ENCODE measurements around the gene CCDC91. TPM values are rescaled to one million over a fixed set of nuclear protein-coding genes. Genes with fewer than 3 reads are reported as not detected.
"Not testable (repeated sequence)": the region's sequence is repeated elsewhere in the genome, so short reads cannot be mapped to it uniquely, and the experiment has no call there.

The CCDC91 gene
- total RNA-seq, 1 experiment from 2014 or later = 35.9 TPM

- Mint-ChIP-seq H3K27me3 (ENCODE audit: insufficient read depth, unreplicated experiment) (no peaks in the 10 kb centered on the region), H3K9me3 (ENCODE audit: unreplicated experiment) (no peaks in the 10 kb centered on the region), H3K27ac (ENCODE audit: low read depth, unreplicated experiment) (no peak overlapping the region), H3K36me3 (ENCODE audit: insufficient read depth, unreplicated experiment) (no peaks in the 10 kb centered on the region), H3K4me1 (ENCODE audit: insufficient read depth, unreplicated experiment) (no peaks in the 10 kb centered on the region), H3K4me3 (ENCODE audit: unreplicated experiment) (no peak overlapping the region)
- POLR2A ChIA-PET = no interaction called here
- intact Hi-C loops (cut with micrococcal nuclease) = no loop called here
- CTCF ChIA-PET = interaction anchor here (0.6 kb wide), 1 partner anchor 27 kb away, joined by 3 read pairs; no protein-coding TSS in a partner anchor
- TF ChIP-seq CTCF (IDR thresholded peaks at IDR 0.05; ENCODE audit: unreplicated experiment) = no peak
- peak; percentile 17 for DNase-seq (ENCODE audit: unreplicated experiment)
- BruUV-seq (replicated peaks) = no TSS peak
Observed at GRCh38 chr12:28378736-28379135, 188.5 kb downstream of the CCDC91 start.

GRCh38 chr12:28379779-28380178 lies 189.5 kb downstream of the CCDC91 start:
- H3K36me3 Mint-ChIP-seq (ENCODE audit: insufficient read depth, unreplicated experiment); H3K9me3 Mint-ChIP-seq (ENCODE audit: unreplicated experiment); H3K27ac Mint-ChIP-seq (ENCODE audit: low read depth, unreplicated experiment); DNase-seq (ENCODE audit: unreplicated experiment); H3K27me3 Mint-ChIP-seq (ENCODE audit: insufficient read depth, unreplicated experiment); BruUV-seq (replicated peaks); H3K4me1 Mint-ChIP-seq (ENCODE audit: insufficient read depth, unreplicated experiment); H3K4me3 Mint-ChIP-seq (ENCODE audit: unreplicated experiment); intact Hi-C loops (cut with micrococcal nuclease); POLR2A ChIA-PET; CTCF ChIA-PET: not testable (repeated sequence)

- Mint-ChIP-seq H3K27me3 (ENCODE audit: insufficient read depth, unreplicated experiment) (no peaks in the 10 kb centered on the region), H3K4me1 (ENCODE audit: insufficient read depth, unreplicated experiment) (no peaks in the 10 kb centered on the region), H3K9me3 (ENCODE audit: unreplicated experiment) (no peaks in the 10 kb centered on the region), H3K36me3 (ENCODE audit: insufficient read depth, unreplicated experiment) (peaks cover under 1% of the 10 kb centered on the region), H3K4me3 (ENCODE audit: unreplicated experiment) (no peak overlapping the region), H3K27ac (ENCODE audit: low read depth, unreplicated experiment) (no peak overlapping the region)
- BruUV-seq (replicated peaks) = no TSS peak
- DNase-seq (ENCODE audit: unreplicated experiment) = no peak
- no peak for TF ChIP-seq CTCF (IDR thresholded peaks at IDR 0.05; ENCODE audit: unreplicated experiment)
- ChIA-PET POLR2A (interaction anchor here (1.0 kb wide), 1 partner anchor 33 kb away, joined by 4 read pairs; no protein-coding TSS in a partner anchor), CTCF (no interaction called here)
- intact Hi-C loops (cut with micrococcal nuclease) = no loop called here
Observed at GRCh38 chr12:28383368-28383767, 193.1 kb downstream of the CCDC91 start.

GRCh38 chr12:28388879-28389278 lies 198.6 kb downstream of the CCDC91 start:
- TF ChIP-seq CTCF (IDR thresholded peaks at IDR 0.05; ENCODE audit: unreplicated experiment) = no peak
- DNase-seq (ENCODE audit: unreplicated experiment) = no peak
- BruUV-seq (replicated peaks) = no TSS peak
- Mint-ChIP-seq H3K27me3 (ENCODE audit: insufficient read depth, unreplicated experiment) (no peaks in the 10 kb centered on the region), H3K4me3 (ENCODE audit: unreplicated experiment) (no peak overlapping the region), H3K9me3 (ENCODE audit: unreplicated experiment) (no peaks in the 10 kb centered on the region), H3K4me1 (ENCODE audit: insufficient read depth, unreplicated experiment) (peaks cover 5% of the 10 kb centered on the region), H3K36me3 (ENCODE audit: insufficient read depth, unreplicated experiment) (peaks cover 14% of the 10 kb centered on the region), H3K27ac (ENCODE audit: low read depth, unreplicated experiment) (no peak overlapping the region)
- ChIA-PET POLR2A (no interaction called here), CTCF (no interaction called here)
- intact Hi-C loops (cut with micrococcal nuclease) = no loop called here

GRCh38 chr12:28390206-28390605 lies 199.9 kb downstream of the CCDC91 start:
- no peak for TF ChIP-seq CTCF (IDR thresholded peaks at IDR 0.05; ENCODE audit: unreplicated experiment)
- DNase-seq (ENCODE audit: unreplicated experiment) = no peak
- intact Hi-C loops (cut with micrococcal nuclease) = no loop called here
- Mint-ChIP-seq H3K9me3 (ENCODE audit: unreplicated experiment) (no peaks in the 10 kb centered on the region), H3K27me3 (ENCODE audit: insufficient read depth, unreplicated experiment) (no peaks in the 10 kb centered on the region), H3K27ac (ENCODE audit: low read depth, unreplicated experiment) (no peak overlapping the region), H3K4me1 (ENCODE audit: insufficient read depth, unreplicated experiment) (peaks cover 5% of the 10 kb centered on the region), H3K4me3 (ENCODE audit: unreplicated experiment) (no peak overlapping the region), H3K36me3 (ENCODE audit: insufficient read depth, unreplicated experiment) (peaks cover 14% of the 10 kb centered on the region)
- no TSS peak for BruUV-seq (replicated peaks)
- POLR2A ChIA-PET = interaction anchor here (1.0 kb wide), 1 partner anchor 200 kb away, joined by 3 read pairs; the partner anchor contains the start of gene CCDC91
- CTCF ChIA-PET = interaction anchor here (0.6 kb wide), 1 partner anchor 65 kb away, joined by 3 read pairs; no protein-coding TSS in a partner anchor

Measured in MCF 10A (cell line).